ENCODE measurements around the gene NDUFA13.

Gene NDUFA13

GRCh38 chr19:19482809-19483596 lies 33.0 kb upstream of the NDUFA13 start:
- H3K4me2 ChIP-seq (ENCODE audit: low read depth, low read length, poor library complexity, severe bottlenecking), result no peak overlapping the region
- no peak overlapping the region for H2AFZ ChIP-seq (ENCODE audit: low read depth, low read length, severe bottlenecking)
- H4K20me1 ChIP-seq (ENCODE audit: low read depth, low read length), result no peaks in the 10 kb centered on the region; the same call in 1 of the 2 replicates
- H3K9me3 ChIP-seq (ENCODE audit: insufficient read depth, low read length), result no peaks in the 10 kb centered on the region
- TF ChIP-seq CTCF (IDR thresholded peaks at IDR 0.05; ENCODE audit: insufficient read depth, low read length, poor library complexity, severe bottlenecking) (no peak), EZH2phosphoT487 (conservative IDR thresholded peaks at IDR 0.05; ENCODE audit: low read length) (no peak)
- H3K9me2 ChIP-seq (replicated peaks; ENCODE audit: insufficient read depth, low read length), result no peaks in the 10 kb centered on the region
- H3K36me3 ChIP-seq (ENCODE audit: low read length), result no peaks in the 10 kb centered on the region
- no peaks in the 10 kb centered on the region for H3K27me3 ChIP-seq (ENCODE audit: low read length)
- no peaks in the 10 kb centered on the region for H3F3A ChIP-seq (ENCODE audit: insufficient read depth)
- no peak overlapping the region for H3K27ac ChIP-seq (ENCODE audit: low read depth, low read length)
- H3K79me2 ChIP-seq (ENCODE audit: insufficient read depth, low read length), result peaks cover 67% of the 10 kb centered on the region
- no peak overlapping the region for H3K4me3 ChIP-seq (ENCODE audit: insufficient read depth, low read length, poor library complexity, severe bottlenecking)
- no peak overlapping the region for H3K9ac ChIP-seq (ENCODE audit: low read length)

GRCh38 chr19:19485161-19485997 lies 30.6 kb upstream of the NDUFA13 start:
- no peak overlapping the region for H2AFZ ChIP-seq (ENCODE audit: low read depth, low read length, severe bottlenecking)
- no peak for TF ChIP-seq EZH2phosphoT487 (conservative IDR thresholded peaks at IDR 0.05; ENCODE audit: low read length)
- TF ChIP-seq CTCF (IDR thresholded peaks at IDR 0.05; ENCODE audit: insufficient read depth, low read length, poor library complexity, severe bottlenecking), result no peak
- H3K9me3 ChIP-seq (ENCODE audit: insufficient read depth, low read length), result no peaks in the 10 kb centered on the region
- no peak overlapping the region for H3K4me2 ChIP-seq (ENCODE audit: low read depth, low read length, poor library complexity, severe bottlenecking)
- H3K36me3 ChIP-seq (ENCODE audit: low read length), result no peaks in the 10 kb centered on the region
- H3F3A ChIP-seq (ENCODE audit: insufficient read depth), result peaks cover 17% of the 10 kb centered on the region
- H3K9me2 ChIP-seq (replicated peaks; ENCODE audit: insufficient read depth, low read length), result no peaks in the 10 kb centered on the region
- no peak overlapping the region for H3K27ac ChIP-seq (ENCODE audit: low read depth, low read length)
- no peaks in the 10 kb centered on the region for H3K27me3 ChIP-seq (ENCODE audit: low read length)
- peaks cover 57% of the 10 kb centered on the region for H3K79me2 ChIP-seq (ENCODE audit: insufficient read depth, low read length)
- no peak overlapping the region for H3K9ac ChIP-seq (ENCODE audit: low read length)
- H4K20me1 ChIP-seq (ENCODE audit: low read depth, low read length), result no peaks in the 10 kb centered on the region; the same call in 1 of the 2 replicates
- H3K4me3 ChIP-seq (ENCODE audit: insufficient read depth, low read length, poor library complexity, severe bottlenecking), result no peak overlapping the region

- TF ChIP-seq EZH2phosphoT487 (conservative IDR thresholded peaks at IDR 0.05; ENCODE audit: low read length) (no peak), CTCF (IDR thresholded peaks at IDR 0.05; ENCODE audit: insufficient read depth, low read length, poor library complexity, severe bottlenecking) (no peak)
- Histone ChIP-seq H2AFZ (ENCODE audit: low read depth, low read length, severe bottlenecking) (no peak overlapping the region), H3K9me2 (replicated peaks; ENCODE audit: insufficient read depth, low read length) (no peaks in the 10 kb centered on the region), H3K27ac (ENCODE audit: low read depth, low read length) (no peak overlapping the region), H4K20me1 (ENCODE audit: low read depth, low read length) (no peaks in the 10 kb centered on the region; the same call in 1 of the 2 replicates), H3K36me3 (ENCODE audit: low read length) (no peaks in the 10 kb centered on the region), H3F3A (ENCODE audit: insufficient read depth) (peaks cover 17% of the 10 kb centered on the region), H3K79me2 (ENCODE audit: insufficient read depth, low read length) (peaks cover 56% of the 10 kb centered on the region), H3K27me3 (ENCODE audit: low read length) (no peaks in the 10 kb centered on the region), H3K9me3 (ENCODE audit: insufficient read depth, low read length) (no peaks in the 10 kb centered on the region), H3K4me3 (ENCODE audit: insufficient read depth, low read length, poor library complexity, severe bottlenecking) (no peak overlapping the region), H3K9ac (ENCODE audit: low read length) (no peak overlapping the region), H3K4me2 (ENCODE audit: low read depth, low read length, poor library complexity, severe bottlenecking) (no peak overlapping the region)
Measured at GRCh38 chr19:19485998-19486290, 30.1 kb upstream of the NDUFA13 start.
